Erythroblast (primary cell): Measurements from ENCODE around the gene SCYGR7.

ENCODE experiments used
- GATA1 ChIP-seq: IDR thresholded peaks from 2 replicates; pipeline ENCODE4 v1.6.1; 2011; ENCODE audit warnings: low read depth, mild to moderate bottlenecking, control low read depth, low read length, moderate library complexity
- POLR2A ChIP-seq: IDR thresholded peaks from 2 replicates; pipeline ENCODE4 v1.6.1; 2011; ENCODE audit warnings: mild to moderate bottlenecking, low read length

GRCh38 chr2:227720680-227721079 lies 7.5 kb upstream of the SCYGR7 start:
- TF ChIP-seq POLR2A (no peak), GATA1 (no peak)
